ENCODE measurements around the gene SNTB2. TPM values are rescaled to one million over a fixed set of nuclear protein-coding genes. Genes with fewer than 3 reads are reported as not detected.

The SNTB2 gene
- total and polyA plus RNA-seq, 9 of the 15 experiments (the other 6 are each of a cell fraction or from before 2014, with no cell fraction given) = 1.2 to 13.7 (median 5.7) TPM

DNA sequence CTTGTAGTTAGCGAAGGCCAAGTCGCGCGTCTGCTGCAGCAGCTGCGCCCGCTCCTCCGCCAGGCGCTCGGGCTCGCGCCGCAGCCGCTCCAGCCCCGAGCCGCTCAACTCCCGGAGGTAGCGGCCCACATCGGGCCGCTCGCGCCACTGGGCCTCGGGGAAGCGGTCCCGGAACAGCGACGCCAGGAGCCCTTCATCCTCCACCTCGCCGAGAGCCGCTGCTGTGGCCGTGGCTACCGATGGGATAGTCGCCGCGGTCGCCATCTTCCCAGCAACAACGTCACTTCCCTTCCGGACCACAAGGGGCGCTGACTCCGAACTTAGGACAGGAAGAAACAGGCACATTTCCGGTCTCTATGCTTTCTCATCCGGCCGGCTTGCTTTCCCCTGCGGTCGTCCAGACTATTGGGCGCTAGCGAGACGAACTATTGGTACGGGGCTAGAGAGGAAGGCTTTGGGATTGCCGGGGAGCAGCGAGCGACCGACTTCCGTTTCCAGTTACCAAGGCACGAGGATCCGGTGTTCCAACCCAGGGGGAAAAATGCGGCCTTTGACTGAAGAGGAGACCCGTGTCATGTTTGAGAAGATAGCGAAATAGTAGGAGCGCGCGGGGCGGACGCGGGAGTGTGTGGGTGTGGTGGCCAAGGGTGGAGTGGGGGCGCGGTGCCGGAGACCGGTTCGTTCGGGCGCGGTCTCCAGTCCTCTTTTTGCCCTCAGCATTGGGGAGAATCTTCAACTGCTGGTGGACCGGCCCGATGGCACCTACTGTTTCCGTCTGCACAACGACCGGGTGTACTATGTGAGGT is 152.5 kb downstream of the SNTB2 start, which contains the start of the genes COG8 and NIP7 (continued):
- TF ChIP-seq ZNF311 (CRISPR knock-in tag; IDR thresholded peaks at IDR 0.05) (no peak), CSDE1 (IDR thresholded peaks at IDR 0.05) (no peak), POLR2H (tag; IDR thresholded peaks at IDR 0.05; ENCODE audit: low read depth) (peak; percentile 83), ATF1 (CRISPR knock-in tag; IDR thresholded peaks at IDR 0.05) (peak; percentile 71), ATF1 (tag; IDR thresholded peaks at IDR 0.05) (peak; percentile 91), L3MBTL2 (IDR thresholded peaks at IDR 0.05) (peak; percentile 68), BDP1 (IDR thresholded peaks at IDR 0.05; ENCODE audit: insufficient read depth, insufficient read length) (no peak), POLR3A (IDR thresholded peaks at IDR 0.05; ENCODE audit: borderline replicate concordance, extremely low read depth, insufficient read depth, insufficient read length) (no peak), MTA2 (IDR thresholded peaks at IDR 0.05; ENCODE audit: low read depth) (no peak), SIN3A (IDR thresholded peaks at IDR 0.05; ENCODE audit: borderline replicate concordance in 2 of 2, control insufficient read depth in 1 of 2, low read depth in 2 of 2, low read length in 2 of 2) (peak; percentile 70 to 89), DACH1 (IDR thresholded peaks at IDR 0.05; ENCODE audit: partially characterized antibody) (peak; percentile 45), ZNF140 (CRISPR knock-in tag; IDR thresholded peaks at IDR 0.05) (no peak), ZNF707 (CRISPR knock-in tag; conservative IDR thresholded peaks at IDR 0.05) (no peak), ZBTB7A (IDR thresholded peaks at IDR 0.05; ENCODE audit: borderline replicate concordance, control insufficient read depth, low read depth, low read length) (no peak), RBM17 (IDR thresholded peaks at IDR 0.05; ENCODE audit: borderline replicate concordance, low read depth, low read length) (no peak), RBFOX2 (IDR thresholded peaks at IDR 0.05; ENCODE audit: low read depth, low read length) (peak; percentile 96), MED1 (CRISPR knock-in tag; IDR thresholded peaks at IDR 0.05; ENCODE audit: borderline replicate concordance) (no peak), ZNF830 (CRISPR knock-in tag; IDR thresholded peaks at IDR 0.05) (0 out of 2 replicates have a peak, but pooled peaks have one; percentile 44), ZNF12 (CRISPR knock-in tag; IDR thresholded peaks at IDR 0.05) (peak; percentile 48; the same call in 1 of the 2 replicates), ERF (CRISPR knock-in tag; IDR thresholded peaks at IDR 0.05) (no peak; the same call in 1 of the 2 replicates), FOXP1 (CRISPR knock-in tag; IDR thresholded peaks at IDR 0.05) (peak; percentile 93), IFI16 (CRISPR knock-in tag; IDR thresholded peaks at IDR 0.05) (no peak)
- TF ChIP-seq, protein P1, sequence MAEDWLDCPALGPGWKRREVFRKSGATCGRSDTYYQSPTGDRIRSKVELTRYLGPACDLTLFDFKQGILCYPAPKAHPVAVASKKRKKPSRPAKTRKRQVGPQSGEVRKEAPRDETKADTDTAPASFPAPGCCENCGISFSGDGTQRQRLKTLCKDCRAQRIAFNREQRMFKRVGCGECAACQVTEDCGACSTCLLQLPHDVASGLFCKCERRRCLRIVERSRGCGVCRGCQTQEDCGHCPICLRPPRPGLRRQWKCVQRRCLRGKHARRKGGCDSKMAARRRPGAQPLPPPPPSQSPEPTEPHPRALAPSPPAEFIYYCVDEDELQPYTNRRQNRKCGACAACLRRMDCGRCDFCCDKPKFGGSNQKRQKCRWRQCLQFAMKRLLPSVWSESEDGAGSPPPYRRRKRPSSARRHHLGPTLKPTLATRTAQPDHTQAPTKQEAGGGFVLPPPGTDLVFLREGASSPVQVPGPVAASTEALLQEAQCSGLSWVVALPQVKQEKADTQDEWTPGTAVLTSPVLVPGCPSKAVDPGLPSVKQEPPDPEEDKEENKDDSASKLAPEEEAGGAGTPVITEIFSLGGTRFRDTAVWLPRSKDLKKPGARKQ (CRISPR knock-in tag; IDR thresholded peaks at IDR 0.05) = no peak
- TF ChIP-seq, protein P2, sequence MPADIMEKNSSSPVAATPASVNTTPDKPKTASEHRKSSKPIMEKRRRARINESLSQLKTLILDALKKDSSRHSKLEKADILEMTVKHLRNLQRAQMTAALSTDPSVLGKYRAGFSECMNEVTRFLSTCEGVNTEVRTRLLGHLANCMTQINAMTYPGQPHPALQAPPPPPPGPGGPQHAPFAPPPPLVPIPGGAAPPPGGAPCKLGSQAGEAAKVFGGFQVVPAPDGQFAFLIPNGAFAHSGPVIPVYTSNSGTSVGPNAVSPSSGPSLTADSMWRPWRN (IDR thresholded peaks at IDR 0.05; ENCODE audit: low read depth) = no peak
- TF ChIP-seq, protein P3, sequence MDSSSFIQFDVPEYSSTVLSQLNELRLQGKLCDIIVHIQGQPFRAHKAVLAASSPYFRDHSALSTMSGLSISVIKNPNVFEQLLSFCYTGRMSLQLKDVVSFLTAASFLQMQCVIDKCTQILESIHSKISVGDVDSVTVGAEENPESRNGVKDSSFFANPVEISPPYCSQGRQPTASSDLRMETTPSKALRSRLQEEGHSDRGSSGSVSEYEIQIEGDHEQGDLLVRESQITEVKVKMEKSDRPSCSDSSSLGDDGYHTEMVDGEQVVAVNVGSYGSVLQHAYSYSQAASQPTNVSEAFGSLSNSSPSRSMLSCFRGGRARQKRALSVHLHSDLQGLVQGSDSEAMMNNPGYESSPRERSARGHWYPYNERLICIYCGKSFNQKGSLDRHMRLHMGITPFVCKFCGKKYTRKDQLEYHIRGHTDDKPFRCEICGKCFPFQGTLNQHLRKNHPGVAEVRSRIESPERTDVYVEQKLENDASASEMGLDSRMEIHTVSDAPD (CRISPR knock-in tag; IDR thresholded peaks at IDR 0.05) = no peak

Data from K562 (cell line).